Measurements from ENCODE around the gene KRTAP19-8. TPM values are rescaled to one million over a fixed set of nuclear protein-coding genes. Genes with fewer than 3 reads are reported as not detected.

Gene KRTAP19-8
- total RNA-seq, 1 donor from 2014 or later: not detected

DNA sequence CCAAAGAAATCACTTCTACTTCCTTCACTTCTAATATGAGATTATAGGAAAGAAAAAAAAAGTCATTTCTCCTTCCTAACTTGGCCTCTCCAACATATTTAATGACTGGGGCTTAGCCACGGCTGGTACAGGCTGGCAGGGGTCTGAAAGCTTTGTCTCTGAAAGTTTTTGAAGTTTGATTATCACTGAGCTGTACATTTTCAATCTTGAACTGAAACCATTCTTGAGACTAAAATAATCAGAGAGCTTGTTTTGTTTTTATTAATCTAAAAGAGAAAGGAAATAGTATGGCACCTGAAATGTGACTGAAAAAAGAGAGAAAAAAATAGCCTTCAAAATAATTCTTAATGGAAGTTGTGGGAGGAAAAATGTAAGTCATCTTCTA, 3.8 kb upstream of the KRTAP19-8 start:
- H2AFZ ChIP-seq (ENCODE audit: low read depth, low read length): no peak overlapping the region
- no peak for TF ChIP-seq EZH2 (IDR thresholded peaks at IDR 0.05; ENCODE audit: insufficient read depth, low read length)
- no peak for TF ChIP-seq CTCF (IDR thresholded peaks at IDR 0.05; ENCODE audit: insufficient read depth, low read depth, low read length)
- H3K4me1 ChIP-seq (ENCODE audit: insufficient read depth, low read length): no peaks in the 10 kb centered on the region
- H3K27ac ChIP-seq (ENCODE audit: low read depth, low read length): no peak overlapping the region
- no peaks in the 10 kb centered on the region for H3K36me3 ChIP-seq (ENCODE audit: insufficient read depth, low read length)
- DNase-seq (ENCODE audit: low read depth): no peak
- no peak overlapping the region for H3K4me3 Mint-ChIP-seq (ENCODE audit: unreplicated experiment)
- no peaks in the 10 kb centered on the region for H3K36me3 Mint-ChIP-seq (ENCODE audit: low read depth, unreplicated experiment)
- H3K4me1 Mint-ChIP-seq (ENCODE audit: low read depth, unreplicated experiment): no peaks in the 10 kb centered on the region
- no peak for FAIRE-seq
- no peaks in the 10 kb centered on the region for H3K9me3 Mint-ChIP-seq (ENCODE audit: unreplicated experiment)
- H3K4me3 ChIP-seq (ENCODE audit: insufficient read depth, low read depth, low read length): no peak overlapping the region
- no peaks in the 10 kb centered on the region for H3K9me3 ChIP-seq (ENCODE audit: insufficient read depth, low read depth, low read length)
- no peaks in the 10 kb centered on the region for H3K79me2 ChIP-seq (ENCODE audit: insufficient read depth, low read length)
- peaks cover 2% of the 10 kb centered on the region for H3K27me3 Mint-ChIP-seq (ENCODE audit: low read depth, unreplicated experiment)
- H3K9ac ChIP-seq (ENCODE audit: low read length): no peak overlapping the region
- H3K27me3 ChIP-seq (ENCODE audit: insufficient read depth, low read length): no peaks in the 10 kb centered on the region
- H3K27ac Mint-ChIP-seq (ENCODE audit: unreplicated experiment): no peak overlapping the region
- no peaks in the 10 kb centered on the region for H4K20me1 ChIP-seq (ENCODE audit: insufficient read depth, low read length)
- H3K4me2 ChIP-seq (ENCODE audit: low read length): no peak overlapping the region

- Mint-ChIP-seq H3K9me3 (ENCODE audit: unreplicated experiment) (no peaks in the 10 kb centered on the region), H3K36me3 (ENCODE audit: low read depth, unreplicated experiment) (no peaks in the 10 kb centered on the region), H3K27ac (ENCODE audit: unreplicated experiment) (no peak overlapping the region), H3K4me1 (ENCODE audit: low read depth, unreplicated experiment) (no peaks in the 10 kb centered on the region), H3K27me3 (ENCODE audit: low read depth, unreplicated experiment) (peaks cover 2% of the 10 kb centered on the region), H3K4me3 (ENCODE audit: unreplicated experiment) (no peak overlapping the region)
- no peaks in the 10 kb centered on the region for H4K20me1 ChIP-seq (ENCODE audit: insufficient read depth, low read length)
- TF ChIP-seq CTCF (IDR thresholded peaks at IDR 0.05; ENCODE audit: insufficient read depth, low read depth, low read length): no peak
- TF ChIP-seq EZH2 (IDR thresholded peaks at IDR 0.05; ENCODE audit: insufficient read depth, low read length): no peak
- no peak overlapping the region for H3K4me2 ChIP-seq (ENCODE audit: low read length)
- no peaks in the 10 kb centered on the region for H3K79me2 ChIP-seq (ENCODE audit: insufficient read depth, low read length)
- no peak overlapping the region for H3K9ac ChIP-seq (ENCODE audit: low read length)
- no peak overlapping the region for H2AFZ ChIP-seq (ENCODE audit: low read depth, low read length)
- H3K27ac ChIP-seq (ENCODE audit: low read depth, low read length): no peak overlapping the region
- no peak for FAIRE-seq
- H3K9me3 ChIP-seq (ENCODE audit: insufficient read depth, low read depth, low read length): no peaks in the 10 kb centered on the region
- H3K4me1 ChIP-seq (ENCODE audit: insufficient read depth, low read length): no peaks in the 10 kb centered on the region
- no peak for DNase-seq (ENCODE audit: low read depth)
- H3K27me3 ChIP-seq (ENCODE audit: insufficient read depth, low read length): no peaks in the 10 kb centered on the region
- H3K4me3 ChIP-seq (ENCODE audit: insufficient read depth, low read depth, low read length): no peak overlapping the region
- H3K36me3 ChIP-seq (ENCODE audit: insufficient read depth, low read length): no peaks in the 10 kb centered on the region
These were observed 3.2 kb upstream of the KRTAP19-8 start for GRCh38 chr21:31041295-31042079.

DNA sequence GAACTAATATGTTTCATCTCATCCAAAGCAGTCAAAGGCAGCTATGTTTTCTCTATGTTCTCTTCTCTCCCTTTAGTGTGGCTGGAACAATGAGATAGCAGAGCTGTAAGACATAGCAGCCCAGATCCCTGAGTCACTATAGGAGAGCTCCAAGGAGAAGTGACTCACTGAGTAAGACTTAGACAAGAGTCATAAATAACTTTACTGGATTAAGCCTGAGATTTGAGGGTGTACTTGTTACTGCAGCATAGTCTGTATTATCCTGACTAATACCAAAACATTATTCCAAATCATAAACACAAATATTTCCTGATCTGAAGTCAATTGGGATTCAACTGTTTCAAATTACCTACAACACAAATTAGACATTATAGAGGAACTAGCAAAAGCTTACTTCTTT, 3.9 kb downstream of the KRTAP19-8 start:
- DNase-seq (ENCODE audit: low read depth): no peak
- H3K4me2 ChIP-seq (ENCODE audit: low read length): no peak overlapping the region
- Mint-ChIP-seq H3K36me3 (ENCODE audit: low read depth, unreplicated experiment) (no peaks in the 10 kb centered on the region), H3K27me3 (ENCODE audit: low read depth, unreplicated experiment) (no peaks in the 10 kb centered on the region), H3K4me3 (ENCODE audit: unreplicated experiment) (no peak overlapping the region), H3K4me1 (ENCODE audit: low read depth, unreplicated experiment) (peaks cover 3% of the 10 kb centered on the region), H3K9me3 (ENCODE audit: unreplicated experiment) (peaks cover 2% of the 10 kb centered on the region), H3K27ac (ENCODE audit: unreplicated experiment) (no peak overlapping the region)
- no peak overlapping the region for H3K4me3 ChIP-seq (ENCODE audit: insufficient read depth, low read depth, low read length)
- TF ChIP-seq EZH2 (IDR thresholded peaks at IDR 0.05; ENCODE audit: insufficient read depth, low read length) (no peak), CTCF (IDR thresholded peaks at IDR 0.05; ENCODE audit: insufficient read depth, low read depth, low read length) (no peak)
- no peak for FAIRE-seq
- no peak overlapping the region for H3K27ac ChIP-seq (ENCODE audit: low read depth, low read length)
- no peaks in the 10 kb centered on the region for H3K79me2 ChIP-seq (ENCODE audit: insufficient read depth, low read length)
- no peaks in the 10 kb centered on the region for H3K9me3 ChIP-seq (ENCODE audit: insufficient read depth, low read depth, low read length)
- H3K36me3 ChIP-seq (ENCODE audit: insufficient read depth, low read length): no peaks in the 10 kb centered on the region
- H3K4me1 ChIP-seq (ENCODE audit: insufficient read depth, low read length): no peaks in the 10 kb centered on the region
- no peaks in the 10 kb centered on the region for H3K27me3 ChIP-seq (ENCODE audit: insufficient read depth, low read length)
- H4K20me1 ChIP-seq (ENCODE audit: insufficient read depth, low read length): no peaks in the 10 kb centered on the region
- H3K9ac ChIP-seq (ENCODE audit: low read length): no peak overlapping the region
- H2AFZ ChIP-seq (ENCODE audit: low read depth, low read length): no peak overlapping the region
